ENCODE results near the gene SNX24.

Gene SNX24

GRCh38 chr5:122916490-122916889, 71.1 kb downstream of the SNX24 start:
- no peak for DNase-seq

- DNase-seq = no peak
Measured at GRCh38 chr5:122919969-122920368, 74.6 kb downstream of the SNX24 start.

- DNase-seq = no peak
Measured at GRCh38 chr5:122921826-122922225, 76.4 kb downstream of the SNX24 start.

- no peak for DNase-seq
Measured at GRCh38 chr5:122924203-122924602, 78.8 kb downstream of the SNX24 start.

- no peak for DNase-seq
Measured at GRCh38 chr5:122924719-122925395, 79.4 kb downstream of the SNX24 start.

GRCh38 chr5:122929001-122929400, 83.6 kb downstream of the SNX24 start:
- DNase-seq = no peak

- DNase-seq = no peak
Measured at GRCh38 chr5:122929980-122930379, 84.6 kb downstream of the SNX24 start.

- DNase-seq = no peak
Measured at GRCh38 chr5:122933956-122934355, 88.5 kb downstream of the SNX24 start.

GRCh38 chr5:122936088-122936487, 90.7 kb downstream of the SNX24 start:
- no peak for DNase-seq

GRCh38 chr5:122937914-122938313, 92.5 kb downstream of the SNX24 start:
- DNase-seq = peak in 21 of 51 donors; percentile 1 to 48 (median 13)

GRCh38 chr5:122940890-122941289, 95.5 kb downstream of the SNX24 start:
- DNase-seq = no peak

- no peak for DNase-seq
Measured at GRCh38 chr5:122941737-122942136, 96.3 kb downstream of the SNX24 start.

GRCh38 chr5:122942164-122942914, 96.9 kb downstream of the SNX24 start:
- no peak for DNase-seq

- DNase-seq = peak in 7 of 51 donors; percentile 1 to 65 (median 7)
Measured at GRCh38 chr5:122943050-122943698, 97.8 kb downstream of the SNX24 start.

- no peak for DNase-seq
Measured at GRCh38 chr5:122944051-122944450, 98.6 kb downstream of the SNX24 start.

GRCh38 chr5:122947372-122947771, 102.0 kb downstream of the SNX24 start:
- no peak for DNase-seq

- no peak for DNase-seq
Measured at GRCh38 chr5:122947772-122948171, 102.4 kb downstream of the SNX24 start.

GRCh38 chr5:122948319-122948718, 102.9 kb downstream of the SNX24 start:
- DNase-seq = no peak

GRCh38 chr5:122951658-122952057, 106.2 kb downstream of the SNX24 start:
- no peak for DNase-seq

GRCh38 chr5:122954719-122955118, 109.3 kb downstream of the SNX24 start:
- DNase-seq = no peak

GRCh38 chr5:122957457-122957856, 112.0 kb downstream of the SNX24 start:
- no peak for DNase-seq

- no peak for DNase-seq
Measured at GRCh38 chr5:122959740-122960445, 114.5 kb downstream of the SNX24 start.

All from hypothalamus (tissue), 51 donors.